ENCODE data around the gene ADRM1.

- TF ChIP-seq CTCF (IDR thresholded peaks at IDR 0.05) (no peak), POLR2A (IDR thresholded peaks at IDR 0.05) (no peak), EP300 (IDR thresholded peaks at IDR 0.05) (no peak)
These were observed 9.2 kb downstream of the ADRM1 start for GRCh38 chr20:62311832-62312661.
